HG02981 (cell line): Measurements from ENCODE around the gene RSPH1.
"Not testable (repeated sequence)": the region's sequence is repeated elsewhere in the genome, so short reads cannot be mapped to it uniquely, and the experiment has no call there.

Experiments
- ATAC-seq: cut with Tn5 transposase; IDR thresholded peaks from one replicate; pipeline ENCODE4 v1.9.1; 2021; ENCODE audit warnings: mild to moderate bottlenecking, moderate library complexity; ENCODE audit not compliant: unreplicated experiment

The RSPH1 gene

GRCh38 chr21:42489991-42490390 lies 6.0 kb downstream of the RSPH1 start:
- no peak for ATAC-seq

- no peak for ATAC-seq
Measured at GRCh38 chr21:42489006-42489563, 6.9 kb downstream of the RSPH1 start.

GRCh38 chr21:42486531-42486930 lies 9.5 kb downstream of the RSPH1 start:
- ATAC-seq: no peak

DNA sequence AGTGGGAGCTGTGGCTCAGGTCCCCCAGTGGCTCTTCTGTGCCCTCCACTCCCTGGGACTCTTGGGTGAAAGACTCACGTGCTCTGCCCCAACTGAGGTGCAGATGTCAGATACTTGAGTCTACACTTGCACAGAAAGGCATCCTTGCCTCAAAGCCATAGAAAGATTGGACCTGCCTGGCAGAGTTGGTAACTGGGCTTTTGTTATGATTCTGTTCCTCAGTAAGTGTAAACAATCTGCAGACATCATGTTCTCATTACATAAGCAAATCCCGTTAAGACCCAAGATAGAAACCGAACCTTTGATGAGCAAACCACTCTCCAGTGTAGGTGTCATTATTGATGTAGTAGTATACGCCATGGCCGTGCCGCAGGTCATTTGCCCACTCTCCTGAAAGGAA lies 10.0 kb downstream of the RSPH1 start:
- no peak for ATAC-seq

GRCh38 chr21:42484966-42485365 lies 11.1 kb downstream of the RSPH1 start:
- no peak for ATAC-seq

- no peak for ATAC-seq
Measured at GRCh38 chr21:42481169-42481568, 14.9 kb downstream of the RSPH1 start.

GRCh38 chr21:42480736-42481135 lies 15.3 kb downstream of the RSPH1 start:
- ATAC-seq: no peak

GRCh38 chr21:42479582-42479981 lies 16.4 kb downstream of the RSPH1 start:
- ATAC-seq: no peak

DNA sequence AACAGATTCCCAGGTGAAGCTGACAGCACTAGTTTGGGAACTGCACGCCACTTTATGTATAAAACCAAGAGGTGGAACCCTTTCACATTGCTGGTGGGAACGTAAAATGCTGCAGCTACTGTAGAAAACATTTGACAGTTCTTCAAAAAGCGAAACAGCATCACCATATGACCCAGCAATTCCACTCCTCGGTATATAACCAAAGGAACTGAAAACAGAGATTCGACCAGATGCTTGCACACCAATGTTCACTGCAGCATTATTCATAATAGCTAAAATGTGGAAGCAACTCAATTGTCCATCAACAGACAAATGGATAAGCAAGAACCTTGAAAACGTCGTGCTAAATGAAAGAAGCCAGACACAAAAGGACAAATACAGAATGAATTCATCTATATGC lies 17.5 kb downstream of the RSPH1 start:
- ATAC-seq: peak; percentile 57

- no peak for ATAC-seq
Measured at GRCh38 chr21:42476388-42477331, 19.4 kb downstream of the RSPH1 start.

DNA sequence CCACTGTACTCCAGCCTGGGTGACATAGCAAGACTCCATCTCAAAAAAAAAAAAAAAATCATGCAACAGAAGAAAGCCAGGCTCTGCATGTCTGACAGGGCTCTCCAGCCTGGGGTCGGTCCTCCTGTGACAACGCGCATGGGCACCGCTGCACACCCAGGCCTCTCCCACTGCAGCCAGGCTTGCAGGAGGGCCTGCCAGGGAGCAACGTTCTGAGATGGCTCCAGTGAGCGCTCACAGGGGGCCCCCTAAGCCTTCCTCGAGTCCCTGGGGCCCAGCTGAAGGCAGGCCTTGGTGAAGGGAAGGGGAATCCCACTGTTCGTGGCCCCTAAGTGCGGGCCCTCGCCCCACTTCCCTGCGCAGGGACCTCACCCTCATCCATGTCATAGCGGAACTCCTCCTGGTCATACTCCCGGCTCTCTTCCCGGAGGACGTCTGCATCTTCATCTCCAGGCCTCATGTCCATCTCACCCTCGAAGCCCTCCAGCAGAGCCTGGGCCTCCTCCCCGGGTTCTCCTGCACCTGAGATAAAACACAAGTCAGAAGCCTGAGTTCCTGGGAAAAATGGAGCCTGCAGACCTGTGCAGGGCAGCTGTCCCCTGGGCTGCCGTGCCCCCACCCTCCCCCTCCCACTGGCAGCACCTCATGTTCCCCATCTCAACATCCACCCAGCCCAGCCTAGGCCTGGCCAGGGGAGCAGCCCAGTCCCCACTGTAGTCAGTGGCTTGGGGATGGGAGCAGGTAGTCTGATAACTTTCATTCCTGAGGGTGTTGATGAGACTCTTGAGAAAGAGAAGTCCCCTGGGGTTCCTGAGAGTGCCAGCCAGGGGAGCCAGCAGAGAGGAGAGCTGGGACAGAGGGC lies 20.3 kb downstream of the RSPH1 start:
- ATAC-seq: no peak

- ATAC-seq: no peak
Measured at GRCh38 chr21:42475036-42475435, 21.0 kb downstream of the RSPH1 start.

DNA sequence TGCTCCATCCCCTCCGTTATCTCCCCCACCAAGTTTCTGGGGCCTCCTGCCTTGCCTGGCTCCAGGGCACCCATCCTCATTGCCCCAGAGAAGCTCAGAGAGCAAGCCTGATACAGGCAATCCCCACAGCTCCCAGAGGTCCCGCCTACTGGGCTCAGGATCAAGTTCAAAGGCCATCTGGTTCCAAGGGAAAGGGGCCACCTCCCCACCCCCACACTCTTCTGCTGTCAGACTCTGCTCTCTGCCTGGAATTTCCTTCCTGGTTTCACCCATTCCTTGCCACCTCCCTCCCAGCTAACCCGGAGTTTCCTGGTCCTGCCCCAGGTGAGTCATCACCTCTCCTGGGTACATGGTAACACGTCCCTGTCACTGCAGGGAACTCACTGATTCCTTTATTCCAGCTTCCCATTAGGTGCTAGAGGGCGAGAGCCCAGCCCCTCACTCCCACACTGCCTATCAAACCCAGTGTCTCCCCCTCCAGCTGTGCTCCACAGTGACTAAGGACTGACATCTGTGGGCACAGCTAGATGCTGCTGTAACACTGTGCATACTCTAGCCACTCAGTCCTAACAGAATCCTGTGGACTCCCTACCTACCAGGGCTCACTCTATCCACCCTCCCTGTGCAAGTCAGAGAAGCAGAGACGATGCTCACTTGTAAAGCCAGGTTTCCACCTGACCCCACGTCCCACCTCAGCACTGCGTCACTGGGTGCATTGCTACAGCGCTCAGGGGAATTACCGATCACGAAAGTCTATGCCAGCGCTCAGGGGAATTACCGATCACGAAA lies 21.8 kb downstream of the RSPH1 start:
- no peak for ATAC-seq

DNA sequence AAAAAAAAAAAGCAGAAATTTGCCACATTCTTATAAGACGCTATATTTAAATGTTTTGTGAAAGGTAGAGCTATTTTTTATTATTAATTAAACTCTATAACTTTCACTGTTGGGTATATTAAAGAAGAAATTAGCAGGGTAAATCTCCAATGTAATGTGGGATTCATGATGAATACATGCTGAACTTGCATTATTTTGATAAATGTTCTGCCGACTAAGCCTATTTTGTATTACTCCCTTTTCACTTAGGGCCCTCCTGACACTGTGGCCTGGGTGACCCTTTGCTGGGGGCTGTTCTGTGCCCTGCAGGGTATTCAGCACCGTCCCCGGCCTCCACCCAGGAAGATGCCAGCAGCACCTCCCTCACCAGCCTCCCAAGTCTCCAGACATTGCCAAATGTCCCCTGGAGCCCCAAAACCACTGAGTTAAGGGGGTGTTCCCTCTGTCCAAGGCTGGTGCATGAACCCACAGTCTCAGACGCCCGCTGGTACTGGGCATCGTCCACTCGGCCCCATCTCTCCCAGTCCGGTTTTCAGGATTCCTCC lies 22.5 kb downstream of the RSPH1 start:
- no peak for ATAC-seq

DNA sequence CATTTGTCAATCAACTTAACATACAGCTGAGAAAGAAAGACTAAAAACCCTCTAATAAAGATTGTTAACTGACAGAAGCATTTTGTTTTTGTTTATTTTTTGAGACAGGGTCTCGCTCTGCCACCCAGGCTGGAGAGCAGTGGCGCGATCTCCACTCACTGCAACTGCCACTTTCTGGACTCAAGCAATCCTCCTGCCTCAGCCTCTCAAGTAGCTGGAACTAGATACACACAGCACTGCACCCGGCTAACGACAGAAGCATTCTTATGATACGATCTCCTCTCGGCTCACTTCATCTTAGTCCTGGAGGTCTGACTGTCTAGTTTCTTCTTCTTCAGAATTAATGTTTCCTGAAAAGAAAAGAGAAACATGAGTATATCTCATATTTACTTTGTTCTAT lies 23.5 kb downstream of the RSPH1 start:
- no peak for ATAC-seq

- no peak for ATAC-seq
Measured at GRCh38 chr21:42471716-42472330, 24.2 kb downstream of the RSPH1 start.

GRCh38 chr21:42471206-42471605 lies 24.8 kb downstream of the RSPH1 start:
- ATAC-seq: no peak

- not testable (repeated sequence) for ATAC-seq
Measured at GRCh38 chr21:42469726-42470125, 26.3 kb downstream of the RSPH1 start.

DNA sequence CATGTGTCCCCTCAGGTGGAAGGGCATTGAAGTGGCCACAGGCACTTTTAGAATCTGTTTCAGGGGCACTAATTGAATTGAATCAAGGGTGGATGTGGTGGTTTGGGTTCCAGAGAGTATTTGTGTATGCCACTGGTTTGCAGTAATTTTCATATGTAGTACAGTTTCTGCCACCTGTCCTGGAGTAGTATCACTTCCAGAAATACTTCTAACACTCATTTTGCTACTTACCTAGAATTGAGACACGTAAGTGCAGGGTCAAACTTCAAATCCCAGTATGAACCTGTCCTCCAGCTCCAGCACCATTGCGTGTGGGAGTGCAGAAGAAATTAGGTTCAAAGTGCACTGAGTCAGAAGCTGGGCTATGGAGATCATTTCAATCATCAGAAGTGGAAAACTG lies 26.8 kb downstream of the RSPH1 start:
- ATAC-seq: no peak
